Kidney (tissue), 14 donors: Measurements from ENCODE around the gene MASP1. TPM values are rescaled to one million over a fixed set of nuclear protein-coding genes. Genes with fewer than 3 reads are reported as not detected.

Experiments used
- DNase-seq, 5 donors: peaks; one replicate each; pipeline ENCODE4 v3.0.0-alpha.2; 2013 to 2020
- FAIRE-seq: peaks from 2 replicates; lab custom pipeline; 2012; peaks lifted over from hg19 to GRCh38; lab: Jason Lieb, UNC
- H3K27ac ChIP-seq, 2 donors: one replicate each; pipeline ENCODE4 v1.7.0; 2013; ENCODE audit warnings: low read depth in 2 of 2, low read length in 2 of 2, inconsistent platforms in 1 of 2
- H3K27me3 ChIP-seq: one replicate; pipeline ENCODE4 v1.7.1; 2013; ENCODE audit warnings: low read length, inconsistent platforms; ENCODE audit not compliant: control insufficient read depth, insufficient read depth
- H3K36me3 ChIP-seq, 3 donors: one replicate each; pipeline versions ENCODE4 v1.7.0 to v1.7.1; 2013; ENCODE audit warnings: low read length in 3 of 3, control low read depth in 1 of 3, inconsistent platforms in 1 of 3; ENCODE audit not compliant: insufficient read depth in 3 of 3, control insufficient read depth in 2 of 3
- H3K4me1 ChIP-seq, 3 donors: one replicate each; pipeline versions ENCODE4 v1.7.0 to v1.7.1; 2013; ENCODE audit warnings: low read length in 3 of 3, inconsistent platforms in 1 of 3, low read depth in 1 of 3; ENCODE audit not compliant: control insufficient read depth in 2 of 3, insufficient read depth in 2 of 3
- H3K4me3 ChIP-seq, 3 donors: one replicate each; pipeline versions ENCODE4 v1.7.0 to v1.8.1; 2013; ENCODE audit warnings: low read length in 3 of 3, control low read depth in 1 of 3, inconsistent platforms in 1 of 3
- H3K9ac ChIP-seq, 3 donors: one replicate each; pipeline versions ENCODE4 v1.7.0 to v1.7.1; 2013; ENCODE audit warnings: low read length in 3 of 3, control low read depth in 1 of 3, inconsistent platforms in 1 of 3
- H3K9me3 ChIP-seq, 3 donors: one replicate each; pipeline versions ENCODE4 v1.7.0 to v1.7.1; 2013; ENCODE audit warnings: low read length in 3 of 3, control low read depth in 1 of 3, inconsistent platforms in 1 of 3; ENCODE audit not compliant: control insufficient read depth in 2 of 3, insufficient read depth in 1 of 3
- CTCF ChIP-seq: IDR thresholded peaks from 3 replicates; pipeline ENCODE4 v1.5.1; 2012; ENCODE audit warnings: mild to moderate bottlenecking, moderate library complexity, borderline replicate concordance; ENCODE audit not compliant: insufficient read depth; ENCODE audit errors: extremely low read depth
- intact Hi-C: fragments of 100-400 bp; cut with DNase I; formaldehyde crosslinking; loops from one replicate; pipeline ENCODE4 v1.11.1; 2022
- polyA plus RNA-seq: library from polyadenylated mRNA; stranded (reverse); fragments of 350-450 nt; fragmentation: Illumina TruSeq; extraction: RNeasy Lipid Tissue Mini Kit (QIAGEN cat#74804); gene quantifications from one replicate; pipeline ENCODE4 v1.2.3, GENCODE V29; 2014; ENCODE audit warnings: low read depth, low replicate concordance; ENCODE audit not compliant: insufficient read depth
- total RNA-seq: library from RNA; stranded (reverse); fragmentation: NEBNext Ultra II Directional; extraction: Animal tissue kit (Norgen Biotek cat#: 25700); gene quantifications from one replicate; pipeline ENCODE4 v1.2.1, GENCODE V29; 2021
- donor health status: control.
- donor health status: control.
- donor health status: control.
- donor health status: control.
- donor health status: control.
- donor health status: DM: yes; HTN: yes; CAD: no.
- donor health status: Normal renal cell carcinoma (clear cell type).

Gene MASP1
- total and polyA plus RNA-seq, 2 donors from 2014 or later = 2.8 to 4.8 TPM

- DNase-seq (no peak), FAIRE-seq (no peak)
- Histone ChIP-seq H3K27ac (no peak overlapping the region), H3K9me3 (no peaks in the 10 kb centered on the region), H3K4me3 (no peak overlapping the region), H3K27me3 (no peaks in the 10 kb centered on the region), H3K36me3 (no peaks in the 10 kb centered on the region), H3K9ac (no peak overlapping the region), H3K4me1 (peaks cover 0 to 12% (median 7%) of the 10 kb centered on the region in 3 donors)
- TF ChIP-seq CTCF = no peak
- intact Hi-C loops = no loop called here
These were observed 30.0 kb downstream of the MASP1 start for GRCh38 chr3:187261541-187261969.

GRCh38 chr3:187259171-187259570 is 32.4 kb downstream of the MASP1 start:
- no peak for TF ChIP-seq CTCF
- no peaks in the 10 kb centered on the region for H3K27me3 ChIP-seq
- no peak overlapping the region for H3K9ac ChIP-seq
- FAIRE-seq (no peak), DNase-seq (no peak)
- H3K9me3 ChIP-seq = no peaks in the 10 kb centered on the region
- H3K4me3 ChIP-seq = no peak overlapping the region
- H3K27ac ChIP-seq = no peak overlapping the region
- H3K36me3 ChIP-seq = no peaks in the 10 kb centered on the region
- intact Hi-C loops = no loop called here
- peaks cover 0 to 4% (median 2%) of the 10 kb centered on the region in 3 donors for H3K4me1 ChIP-seq

GRCh38 chr3:187257992-187258692 is 33.4 kb downstream of the MASP1 start:
- intact Hi-C loops = no loop called here
- Histone ChIP-seq H3K27ac (no peak overlapping the region), H3K4me1 (peaks cover 0 to 2% (median 0%) of the 10 kb centered on the region in 3 donors)

More at GRCh38 chr3:187257992-187258692, 33.4 kb downstream of the MASP1 start:
- Histone ChIP-seq H3K9ac (no peak overlapping the region), H3K36me3 (no peaks in the 10 kb centered on the region), H3K9me3 (no peaks in the 10 kb centered on the region), H3K27me3 (no peaks in the 10 kb centered on the region), H3K4me3 (no peak overlapping the region)
- TF ChIP-seq CTCF = no peak
- no peak for FAIRE-seq
- no peak for DNase-seq
